Measurements from ENCODE around the gene DNMBP. TPM values are rescaled to one million over a fixed set of nuclear protein-coding genes. Genes with fewer than 3 reads are reported as not detected.

The DNMBP gene
- total and polyA plus RNA-seq, 2 of the 8 experiments (the other 6 are each of a cell fraction or from before 2014, with no cell fraction given) = 19.1 to 26.4 TPM

- TF ChIP-seq TEAD4 (IDR thresholded peaks at IDR 0.05; ENCODE audit: low read depth, low read length) = no peak
- TF ChIP-seq MAFK (IDR thresholded peaks at IDR 0.05; ENCODE audit: low read depth, low read length) = no peak
- TF ChIP-seq SIRT6 (IDR thresholded peaks at IDR 0.05; ENCODE audit: low read length) = no peak
- no peak for TF ChIP-seq ASH2L (IDR thresholded peaks at IDR 0.05; ENCODE audit: low read length)
- no peak for TF ChIP-seq SP1 (IDR thresholded peaks at IDR 0.05; ENCODE audit: low read depth, low read length)
Observed at GRCh38 chr10:99888622-99889021, 121.1 kb downstream of the DNMBP start (continued).

Data from H1 (cell line).